DND-41 (cell line): ENCODE data around the gene MDP1.

Experiments used
- CTCF ChIP-seq: IDR thresholded peaks from 2 replicates; pipeline ENCODE4 v1.5.1; 2012; ENCODE audit warnings: borderline replicate concordance, low read length, moderate library complexity, mild to moderate bottlenecking; ENCODE audit not compliant: poor library complexity, severe bottlenecking; ENCODE audit errors: extremely low read depth
- EZH2 ChIP-seq: IDR thresholded peaks from 3 replicates; pipeline ENCODE4 v1.6.1; 2012; ENCODE audit warnings: borderline replicate concordance, low read depth, mild to moderate bottlenecking, moderate library complexity, low read length, inconsistent platforms; ENCODE audit not compliant: severe bottlenecking

- no peak for TF ChIP-seq CTCF
- TF ChIP-seq EZH2: no peak
These were observed 27.5 kb upstream of the MDP1 start for GRCh38 chr14:24243336-24243836.
